K562 (cell line): ENCODE measurements around the gene STUB1. TPM values are rescaled to one million over a fixed set of nuclear protein-coding genes. Genes with fewer than 3 reads are reported as not detected.

ENCODE experiments used
- ATF7 ChIP-seq: fragments of 450-650 bp; IDR thresholded peaks from 2 replicates; pipeline ENCODE4 v1.7.1; 2014; ENCODE audit warnings: mild to moderate bottlenecking, moderate library complexity
- CCNT2 ChIP-seq: IDR thresholded peaks from 2 replicates; pipeline ENCODE4 v1.6.1; 2011; ENCODE audit warnings: borderline replicate concordance, low read depth, mild to moderate bottlenecking, moderate library complexity, mixed read lengths, low read length; ENCODE audit not compliant: insufficient read length; ENCODE audit errors: extremely low read depth
- EGR1 ChIP-seq: fragments of 450-650 bp; conservative IDR thresholded peaks from 2 replicates; pipeline ENCODE4 v1.6.1; 2017; ENCODE audit warnings: mild to moderate bottlenecking
- KLF16 ChIP-seq: IDR thresholded peaks from 2 replicates; pipeline ENCODE4 v1.6.1; 2016; ENCODE audit warnings: antibody characterized with exemption
- MBD2 ChIP-seq: sonication (generic); IDR thresholded peaks from 2 replicates; pipeline ENCODE4 v1.6.1; 2016; ENCODE audit warnings: low read depth, borderline replicate concordance
- NCOA6 ChIP-seq: fragments of 450-650 bp; IDR thresholded peaks from 2 replicates; pipeline ENCODE4 v1.6.1; 2017; ENCODE audit warnings: mild to moderate bottlenecking
- NR2C2 ChIP-seq, 2 experiments: fragments of 200-800 bp in 1 of 2; sonication (Bioruptor generic) in 1 of 2; sonication (generic) in 1 of 2; formaldehyde crosslinking in 1 of 2; IDR thresholded peaks; 2 replicates each; pipeline versions ENCODE4 v1.6.1 to v1.8.0; 2016 to 2022; ENCODE audit warnings: mild to moderate bottlenecking in 1 of 2, missing compliant biosample characterization in 1 of 2, missing genetic modification characterization in 1 of 2, missing genetic modification reagents in 1 of 2
- POLR3A ChIP-seq: IDR thresholded peaks from 2 replicates; pipeline ENCODE4 v1.6.1; 2011; ENCODE audit warnings: borderline replicate concordance, mild to moderate bottlenecking, moderate library complexity; ENCODE audit not compliant: insufficient read length, insufficient read depth; ENCODE audit errors: extremely low read depth
- SMAD2 ChIP-seq: fragments of 150-350 bp; IDR thresholded peaks from 2 replicates; pipeline ENCODE4 v1.6.1; 2014; ENCODE audit warnings: low read depth, mild to moderate bottlenecking, low read length
- SOX6 ChIP-seq: fragments of 450-650 bp; IDR thresholded peaks from 2 replicates; pipeline ENCODE4 v1.6.1; 2014; ENCODE audit warnings: mild to moderate bottlenecking
- YBX1 ChIP-seq: fragments of 450-650 bp; IDR thresholded peaks from 2 replicates; pipeline ENCODE4 v1.7.1; 2016; ENCODE audit warnings: mild to moderate bottlenecking
- ZKSCAN3 ChIP-seq: fragments of 250-450 bp; sonication (Bioruptor Pico); IDR thresholded peaks from 2 replicates; pipeline ENCODE4 v1.4.0; 2020
- ZNF280A ChIP-seq: fragments of 450-650 bp; IDR thresholded peaks from 2 replicates; pipeline ENCODE4 v1.6.1; 2018; ENCODE audit warnings: mild to moderate bottlenecking, low read depth; ENCODE audit not compliant: partially characterized antibody
- ZNF584 ChIP-seq: fragments of 200-800 bp; sonication (Bioruptor generic); IDR thresholded peaks from 2 replicates; pipeline ENCODE4 v1.6.1; 2016; ENCODE audit warnings: low read depth, mild to moderate bottlenecking, missing genetic modification characterization, missing compliant biosample characterization
- polyA plus RNA-seq, 8 experiments: library from polyadenylated mRNA; depleted of rRNA in 4 of 8; stranded (reverse) in 5 of 8; unstranded in 3 of 8; fragments of >200 nt; fragmentation: Nextera tagmentation in 2 of 8; fragmentation: Illumina TruSeq in 1 of 8; extraction: Ambion mirVana in 2 of 8; extraction: Trizol in 1 of 8; gene quantifications; 2 replicates each; pipeline versions ENCODE4 v1.2.1 to v1.2.3, GENCODE V29; 2011 to 2014; ENCODE audit warnings: inconsistent platforms in 1 of 8, missing spikeins in 1 of 8
- total RNA-seq, 7 experiments: library from RNA; depleted of rRNA in 6 of 7; stranded (reverse); fragments of >200 nt in 6 of 7; fragmentation: Illumina TruSeq in 2 of 7; extraction: Trizol in 2 of 7; gene quantifications; 2 replicates each; pipeline versions ENCODE4 v1.2.1 to v1.2.3, GENCODE V29; 2011 to 2021; ENCODE audit warnings: low replicate concordance in 1 of 7
- TF ChIP-seq, protein P1 (sequence below): sonication (generic); formaldehyde crosslinking; IDR thresholded peaks from 2 replicates; pipeline ENCODE4 v1.8.0; 2022; ENCODE audit warnings: missing genetic modification reagents, mild to moderate bottlenecking, moderate library complexity, borderline replicate concordance
- TF ChIP-seq, protein P2 (sequence below): sonication (generic); formaldehyde crosslinking; IDR thresholded peaks from 2 replicates; pipeline ENCODE4 v1.8.0; 2022; ENCODE audit warnings: mild to moderate bottlenecking, low read depth, missing genetic modification reagents
- TF ChIP-seq, protein P3 (sequence below): fragments of 450-650 bp; IDR thresholded peaks from 2 replicates; pipeline ENCODE4 v1.6.1; 2017; ENCODE audit warnings: antibody characterized with exemption
- TF ChIP-seq, protein P4 (sequence below): fragments of 150-350 bp; IDR thresholded peaks from 2 replicates; pipeline ENCODE4 v1.6.1; 2014; ENCODE audit warnings: low read depth, mild to moderate bottlenecking, low read length, borderline replicate concordance

The STUB1 gene
- total and polyA plus RNA-seq, 9 of the 15 experiments (the other 6 are each of a cell fraction or from before 2014, with no cell fraction given): 10.6 to 251 (median 152) TPM

DNA sequence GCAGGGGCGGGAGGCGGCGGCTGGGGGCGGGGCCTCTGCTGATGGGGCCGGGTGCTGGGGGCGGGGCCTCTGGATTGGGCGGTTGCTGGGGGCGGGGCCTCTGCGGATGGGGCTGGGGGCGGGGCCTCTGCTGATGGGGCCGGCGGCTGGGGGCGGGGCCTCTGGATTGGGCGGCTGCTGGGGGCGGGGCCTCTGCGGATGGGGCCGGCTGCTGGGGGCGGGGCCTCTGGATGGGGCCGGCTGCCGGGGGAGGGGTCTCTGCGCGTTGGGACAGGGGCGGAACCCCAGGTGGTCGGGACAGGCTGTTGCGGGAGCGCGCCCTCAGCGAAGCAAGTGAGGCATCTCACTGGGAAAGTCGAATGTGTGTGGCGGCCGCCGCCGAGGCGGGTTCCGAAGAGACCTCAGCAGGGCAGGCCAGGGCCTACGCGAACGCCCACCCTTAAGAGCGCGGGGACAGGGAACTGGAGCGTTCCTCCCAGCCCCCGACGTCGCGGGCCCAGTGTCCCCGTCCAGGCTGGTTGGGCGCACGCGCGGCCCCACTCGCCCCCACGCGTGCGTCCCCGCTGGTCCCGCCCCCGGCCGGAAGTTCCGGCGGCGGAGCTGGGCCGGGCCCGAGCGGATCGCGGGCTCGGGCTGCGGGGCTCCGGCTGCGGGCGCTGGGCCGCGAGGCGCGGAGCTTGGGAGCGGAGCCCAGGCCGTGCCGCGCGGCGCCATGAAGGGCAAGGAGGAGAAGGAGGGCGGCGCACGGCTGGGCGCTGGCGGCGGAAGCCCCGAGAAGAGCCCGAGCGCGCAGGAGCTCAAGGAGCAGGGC is at the start of gene STUB1 (continued):
- TF ChIP-seq KLF16 (no peak), NCOA6 (peak; percentile 96; the same call in 1 of the 2 replicates), POLR3A (no peak), ZNF584 (CRISPR knock-in tag) (no peak), CCNT2 (peak; percentile 55), SOX6 (peak; percentile 31; the same call in 1 of the 2 replicates), MBD2 (0 out of 2 replicates have a peak, but pooled peaks have one; percentile 10), SMAD2 (no peak), NR2C2 (CRISPR knock-in tag; IDR thresholded peaks at IDR 0.05) (no peak), NR2C2 (tag; IDR thresholded peaks at IDR 0.05) (peak; percentile 39; the same call in 1 of the 2 replicates), ZNF280A (no peak), ATF7 (peak; percentile 54), YBX1 (no peak), EGR1 (peak; percentile 81), ZKSCAN3 (CRISPR knock-in tag) (no peak)
- TF ChIP-seq, protein P1, sequence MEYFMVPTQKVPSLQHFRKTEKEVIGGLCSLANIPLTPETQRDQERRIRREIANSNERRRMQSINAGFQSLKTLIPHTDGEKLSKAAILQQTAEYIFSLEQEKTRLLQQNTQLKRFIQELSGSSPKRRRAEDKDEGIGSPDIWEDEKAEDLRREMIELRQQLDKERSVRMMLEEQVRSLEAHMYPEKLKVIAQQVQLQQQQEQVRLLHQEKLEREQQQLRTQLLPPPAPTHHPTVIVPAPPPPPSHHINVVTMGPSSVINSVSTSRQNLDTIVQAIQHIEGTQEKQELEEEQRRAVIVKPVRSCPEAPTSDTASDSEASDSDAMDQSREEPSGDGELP (CRISPR knock-in tag): peak; percentile 66; the same call in 1 of the 2 replicates
- TF ChIP-seq, protein P2, sequence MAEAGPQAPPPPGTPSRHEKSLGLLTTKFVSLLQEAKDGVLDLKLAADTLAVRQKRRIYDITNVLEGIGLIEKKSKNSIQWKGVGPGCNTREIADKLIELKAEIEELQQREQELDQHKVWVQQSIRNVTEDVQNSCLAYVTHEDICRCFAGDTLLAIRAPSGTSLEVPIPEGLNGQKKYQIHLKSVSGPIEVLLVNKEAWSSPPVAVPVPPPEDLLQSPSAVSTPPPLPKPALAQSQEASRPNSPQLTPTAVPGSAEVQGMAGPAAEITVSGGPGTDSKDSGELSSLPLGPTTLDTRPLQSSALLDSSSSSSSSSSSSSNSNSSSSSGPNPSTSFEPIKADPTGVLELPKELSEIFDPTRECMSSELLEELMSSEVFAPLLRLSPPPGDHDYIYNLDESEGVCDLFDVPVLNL (CRISPR knock-in tag): no peak
- TF ChIP-seq, protein P3, sequence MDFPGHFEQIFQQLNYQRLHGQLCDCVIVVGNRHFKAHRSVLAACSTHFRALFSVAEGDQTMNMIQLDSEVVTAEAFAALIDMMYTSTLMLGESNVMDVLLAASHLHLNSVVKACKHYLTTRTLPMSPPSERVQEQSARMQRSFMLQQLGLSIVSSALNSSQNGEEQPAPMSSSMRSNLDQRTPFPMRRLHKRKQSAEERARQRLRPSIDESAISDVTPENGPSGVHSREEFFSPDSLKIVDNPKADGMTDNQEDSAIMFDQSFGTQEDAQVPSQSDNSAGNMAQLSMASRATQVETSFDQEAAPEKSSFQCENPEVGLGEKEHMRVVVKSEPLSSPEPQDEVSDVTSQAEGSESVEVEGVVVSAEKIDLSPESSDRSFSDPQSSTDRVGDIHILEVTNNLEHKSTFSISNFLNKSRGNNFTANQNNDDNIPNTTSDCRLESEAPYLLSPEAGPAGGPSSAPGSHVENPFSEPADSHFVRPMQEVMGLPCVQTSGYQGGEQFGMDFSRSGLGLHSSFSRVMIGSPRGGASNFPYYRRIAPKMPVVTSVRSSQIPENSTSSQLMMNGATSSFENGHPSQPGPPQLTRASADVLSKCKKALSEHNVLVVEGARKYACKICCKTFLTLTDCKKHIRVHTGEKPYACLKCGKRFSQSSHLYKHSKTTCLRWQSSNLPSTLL: no peak
- TF ChIP-seq, protein P4, sequence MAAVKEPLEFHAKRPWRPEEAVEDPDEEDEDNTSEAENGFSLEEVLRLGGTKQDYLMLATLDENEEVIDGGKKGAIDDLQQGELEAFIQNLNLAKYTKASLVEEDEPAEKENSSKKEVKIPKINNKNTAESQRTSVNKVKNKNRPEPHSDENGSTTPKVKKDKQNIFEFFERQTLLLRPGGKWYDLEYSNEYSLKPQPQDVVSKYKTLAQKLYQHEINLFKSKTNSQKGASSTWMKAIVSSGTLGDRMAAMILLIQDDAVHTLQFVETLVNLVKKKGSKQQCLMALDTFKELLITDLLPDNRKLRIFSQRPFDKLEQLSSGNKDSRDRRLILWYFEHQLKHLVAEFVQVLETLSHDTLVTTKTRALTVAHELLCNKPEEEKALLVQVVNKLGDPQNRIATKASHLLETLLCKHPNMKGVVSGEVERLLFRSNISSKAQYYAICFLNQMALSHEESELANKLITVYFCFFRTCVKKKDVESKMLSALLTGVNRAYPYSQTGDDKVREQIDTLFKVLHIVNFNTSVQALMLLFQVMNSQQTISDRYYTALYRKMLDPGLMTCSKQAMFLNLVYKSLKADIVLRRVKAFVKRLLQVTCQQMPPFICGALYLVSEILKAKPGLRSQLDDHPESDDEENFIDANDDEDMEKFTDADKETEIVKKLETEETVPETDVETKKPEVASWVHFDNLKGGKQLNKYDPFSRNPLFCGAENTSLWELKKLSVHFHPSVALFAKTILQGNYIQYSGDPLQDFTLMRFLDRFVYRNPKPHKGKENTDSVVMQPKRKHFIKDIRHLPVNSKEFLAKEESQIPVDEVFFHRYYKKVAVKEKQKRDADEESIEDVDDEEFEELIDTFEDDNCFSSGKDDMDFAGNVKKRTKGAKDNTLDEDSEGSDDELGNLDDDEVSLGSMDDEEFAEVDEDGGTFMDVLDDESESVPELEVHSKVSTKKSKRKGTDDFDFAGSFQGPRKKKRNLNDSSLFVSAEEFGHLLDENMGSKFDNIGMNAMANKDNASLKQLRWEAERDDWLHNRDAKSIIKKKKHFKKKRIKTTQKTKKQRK: no peak
